Stomach (tissue), 19 donors: Measurements from ENCODE around the gene MORF4L2. TPM values are rescaled to one million over a fixed set of nuclear protein-coding genes. Genes with fewer than 3 reads are reported as not detected.
A peak's percentile ranks its signal among the peaks of the same experiment; 100 is the strongest.

ENCODE experiments used
- DNase-seq, 2 donors: peaks; one replicate each; pipeline versions ENCODE4 v3.0.0 to v3.0.0-alpha.2; 2013 to 2019
- H3K27ac ChIP-seq, 5 donors: fragments of 200-600 bp in 4 of 5; sonication (generic) in 4 of 5; one replicate each; pipeline ENCODE4 v1.5.1; 2013 to 2019; ENCODE audit warnings: mild to moderate bottlenecking in 1 of 5, moderate library complexity in 1 of 5
- H3K27me3 ChIP-seq, 3 donors: fragments of 200-600 bp; sonication (generic); one replicate each; pipeline ENCODE4 v1.5.1; 2017 to 2019; ENCODE audit warnings: mixed run types in 1 of 3
- H3K36me3 ChIP-seq, 4 donors: fragments of 200-600 bp; sonication (generic); 1 replicate in 3 of 4; 2 replicates in 1 of 4; pipeline ENCODE4 v1.5.1; 2016 to 2019
- H3K4me1 ChIP-seq, 4 donors: fragments of 200-600 bp; sonication (generic); one replicate each; pipeline ENCODE4 v1.5.1; 2016 to 2019
- H3K4me3 ChIP-seq, 4 donors: fragments of 200-600 bp; sonication (generic) in 3 of 4; one replicate each; pipeline ENCODE4 v1.5.1; 2016 to 2019; ENCODE audit warnings: mild to moderate bottlenecking in 1 of 4
- H3K9me3 ChIP-seq, 4 donors: fragments of 200-600 bp; sonication (generic); one replicate each; pipeline ENCODE4 v1.5.1; 2016 to 2019
- EP300 ChIP-seq: sonication (generic); formaldehyde crosslinking; IDR thresholded peaks from one replicate; pipeline ENCODE4 v1.6.1; 2017; ENCODE audit warnings: antibody characterized with exemption
- POLR2A ChIP-seq, 4 donors: fragments of 450-650 bp; IDR thresholded peaks; one replicate each; pipeline ENCODE4 v1.6.1; 2016; ENCODE audit warnings: antibody characterized with exemption in 4 of 4, control low read depth in 2 of 4, mild to moderate bottlenecking in 1 of 4, moderate library complexity in 1 of 4
- POLR2AphosphoS5 ChIP-seq, 3 donors: sonication (generic); formaldehyde crosslinking; IDR thresholded peaks; one replicate each; pipeline ENCODE4 v1.6.1; 2016; ENCODE audit warnings: antibody characterized with exemption in 3 of 3
- WGBS, 5 donors: extraction: QIAGEN DNeasy Blood & Tissue Kit in 3 of 5; methylation state at CpG; one replicate each; pipeline versions ENCODE4 v1.1.5 to v1.1.7; 2013 to 2018; 5-methylcytosine and 5-hydroxymethylcytosine counted together
- intact Hi-C: fragments of 100-400 bp; cut with DNase I; formaldehyde crosslinking; loops from one replicate; pipeline ENCODE4 v1.15.1; 2023; ENCODE audit warnings: low total_unique reads
- long read RNA-seq, 10 donors: transcript quantifications; one replicate each; lab custom pipeline, GENCODE V29; 2026
- polyA plus RNA-seq, 3 donors: library from polyadenylated mRNA; stranded (reverse); fragments of 200-250 nt; gene quantifications; one replicate each; pipeline ENCODE4 v1.2.3, GENCODE V29; 2013
- total RNA-seq, 5 donors: library from RNA; depleted of rRNA; stranded (reverse); fragments of >200 nt; gene quantifications; one replicate each; pipeline versions ENCODE4 v1.1.0 to v1.2.3, GENCODE V29; 2014 to 2016
- TF ChIP-seq, protein P1 (sequence below), 7 experiments: fragments of 450-650 bp in 4 of 7; fragments of 200-600 bp in 3 of 7; sonication (generic) in 3 of 7; IDR thresholded peaks; one replicate each; pipeline ENCODE4 v1.5.1; 2016 to 2019; ENCODE audit warnings: antibody characterized with exemption in 7 of 7, control low read depth in 2 of 7, mild to moderate bottlenecking in 1 of 7
- donor health status: healthy with polysubstance abuse.
- donor health status: Bipolar disorder and iron deficiency.
- donor health status: healthy.

MORF4L2 gene, protein sequence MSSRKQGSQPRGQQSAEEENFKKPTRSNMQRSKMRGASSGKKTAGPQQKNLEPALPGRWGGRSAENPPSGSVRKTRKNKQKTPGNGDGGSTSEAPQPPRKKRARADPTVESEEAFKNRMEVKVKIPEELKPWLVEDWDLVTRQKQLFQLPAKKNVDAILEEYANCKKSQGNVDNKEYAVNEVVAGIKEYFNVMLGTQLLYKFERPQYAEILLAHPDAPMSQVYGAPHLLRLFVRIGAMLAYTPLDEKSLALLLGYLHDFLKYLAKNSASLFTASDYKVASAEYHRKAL
- 100 to 1,000 TPM; 104 to 441 (median 238) TPM for total RNA-seq
- polyA plus RNA-seq = 100 to 1,000 TPM; 167 to 268 (median 259) TPM
- long read RNA-seq, donor 1, transcript MORF4L2-203 (4 exons, 1,983 nt) = minor isoform, 8 of 33 reads
- long read RNA-seq, donor 1, transcript MORF4L2-215 (4 exons, 451 nt) = major isoform, 15 of 33 reads
- long read RNA-seq, donor 1, partial matches to known transcripts = 0 of 33 reads
- long read RNA-seq, donor 1, other reads (novel, unspliced or antisense) = 0 of 33 reads
- long read RNA-seq, donor 2, transcript MORF4L2-203 (4 exons, 1,983 nt) = minor isoform, 7 of 31 reads
- long read RNA-seq, donor 2, transcript MORF4L2-215 (4 exons, 451 nt) = major isoform, 15 of 31 reads
- long read RNA-seq, donor 2, transcript MORF4L2-201 (4 exons, 1,824 nt) = minor isoform, 5 of 31 reads
- long read RNA-seq, donor 2, partial matches to known transcripts = 0 of 31 reads
- long read RNA-seq, donor 2, other reads (novel, unspliced or antisense) = 0 of 31 reads
- long read RNA-seq, donor 3, transcript MORF4L2-215 (4 exons, 451 nt) = major isoform, 20 of 36 reads
- long read RNA-seq, donor 3, partial matches to known transcripts = 0 of 36 reads
- long read RNA-seq, donor 3, other reads (novel, unspliced or antisense) = 0 of 36 reads
- long read RNA-seq, donor 4, partial matches to known transcripts = 0 of 5 reads
- long read RNA-seq, donor 4, other reads (novel, unspliced or antisense) = 0 of 5 reads
- long read RNA-seq, donor 5, transcript MORF4L2-215 (4 exons, 451 nt) = major isoform, 25 of 47 reads
- long read RNA-seq, donor 5, transcript MORF4L2-212 (3 exons, 573 nt) = minor isoform, 5 of 47 reads
- long read RNA-seq, donor 5, transcript MORF4L2-203 (4 exons, 1,983 nt) = minor isoform, 11 of 47 reads
- long read RNA-seq, donor 5, partial matches to known transcripts = 0 of 47 reads
- long read RNA-seq, donor 5, other reads (novel, unspliced or antisense) = 0 of 47 reads
- long read RNA-seq, donor 6, transcript MORF4L2-203 (4 exons, 1,983 nt) = minor isoform, 18 of 125 reads
- long read RNA-seq, donor 6, transcript MORF4L2-201 (4 exons, 1,824 nt) = minor isoform, 8 of 125 reads
- long read RNA-seq, donor 6, transcript MORF4L2-212 (3 exons, 573 nt) = minor isoform, 6 of 125 reads
- long read RNA-seq, donor 6, transcript MORF4L2-215 (4 exons, 451 nt) = major isoform, 52 of 125 reads
- long read RNA-seq, donor 6, partial matches to known transcripts = 26 of 125 reads
- long read RNA-seq, donor 6, other reads (novel, unspliced or antisense) = 7 of 125 reads
- long read RNA-seq, donor 7, transcript MORF4L2-203 (4 exons, 1,983 nt) = minor isoform, 11 of 37 reads
- long read RNA-seq, donor 7, transcript MORF4L2-215 (4 exons, 451 nt) = major isoform, 20 of 37 reads
- long read RNA-seq, donor 7, partial matches to known transcripts = 0 of 37 reads
- long read RNA-seq, donor 7, other reads (novel, unspliced or antisense) = 0 of 37 reads
- long read RNA-seq, donor 8, transcript MORF4L2-203 (4 exons, 1,983 nt) = minor isoform, 13 of 66 reads
- long read RNA-seq, donor 8, transcript MORF4L2-215 (4 exons, 451 nt) = major isoform, 26 of 66 reads
- long read RNA-seq, donor 8, transcript MORF4L2-201 (4 exons, 1,824 nt) = minor isoform, 6 of 66 reads
- long read RNA-seq, donor 8, partial matches to known transcripts = 8 of 66 reads
- long read RNA-seq, donor 8, other reads (novel, unspliced or antisense) = 0 of 66 reads
- long read RNA-seq, donor 9, transcript MORF4L2-201 (4 exons, 1,824 nt) = minor isoform, 8 of 79 reads
- long read RNA-seq, donor 9, transcript MORF4L2-203 (4 exons, 1,983 nt) = minor isoform, 14 of 79 reads
- long read RNA-seq, donor 9, transcript MORF4L2-215 (4 exons, 451 nt) = major isoform, 37 of 79 reads
- long read RNA-seq, donor 9, partial matches to known transcripts = 6 of 79 reads
- long read RNA-seq, donor 9, other reads (novel, unspliced or antisense) = 7 of 79 reads
- long read RNA-seq, donor 10, transcript MORF4L2-203 (4 exons, 1,983 nt) = minor isoform, 7 of 26 reads
- long read RNA-seq, donor 10, transcript MORF4L2-215 (4 exons, 451 nt) = major isoform, 11 of 26 reads
- long read RNA-seq, donor 10, partial matches to known transcripts = 5 of 26 reads
- long read RNA-seq, donor 10, other reads (novel, unspliced or antisense) = 0 of 26 reads

DNA sequence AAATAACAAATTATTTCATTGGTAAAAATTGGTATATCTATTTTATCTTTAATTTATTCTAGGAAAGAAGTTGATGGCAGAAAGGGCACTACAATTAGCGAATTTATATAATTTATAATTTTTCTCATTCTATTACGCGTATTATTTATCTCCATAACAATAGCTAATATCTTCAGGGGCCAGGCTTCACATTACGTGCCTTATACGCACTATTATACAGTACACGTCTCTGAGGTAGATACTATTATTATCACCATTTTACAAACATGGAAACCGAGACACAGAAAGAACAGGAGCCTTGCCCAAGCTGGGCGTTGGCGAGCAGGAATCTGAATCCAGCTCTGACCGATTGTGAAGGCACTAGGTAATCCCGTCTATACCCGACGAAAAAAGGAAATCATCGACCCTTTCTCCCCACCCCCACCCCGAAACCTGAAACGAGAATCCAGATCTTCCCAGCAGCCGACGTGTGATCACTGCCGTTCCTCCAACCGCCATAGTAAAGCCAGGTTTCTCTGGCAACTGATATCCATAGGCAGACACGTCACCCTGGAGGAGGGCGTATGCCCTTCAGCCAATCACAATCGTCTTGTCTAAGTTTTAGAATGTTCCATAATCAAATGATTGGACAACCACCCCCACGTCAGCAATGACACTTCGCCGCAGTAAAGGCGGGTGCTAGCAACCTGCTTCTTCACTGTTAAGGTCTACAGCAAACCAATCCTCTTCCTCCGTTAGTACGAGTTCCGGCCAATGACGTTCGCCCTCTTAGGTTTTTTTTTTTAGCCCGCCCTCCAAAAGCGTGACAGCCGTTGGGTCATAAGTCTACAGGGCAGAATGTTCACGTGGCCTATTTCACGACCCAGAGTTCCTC lies at the start of gene MORF4L2:
Gene MORF4L2, minus strand, starts transcription at position 501 of the 874 bp plus-strand sequence. CDS start 9,672 bp downstream, outside the sequence.
- H3K4me3 ChIP-seq = peak within 1 kb of the TSS; percentile 44 to 55 (median 48)
- DNase-seq = peak; percentile 89 to 98
- no peaks in the 10 kb centered on the region for H3K9me3 ChIP-seq
- peaks cover 0 to 26% (median 20%) of the 10 kb centered on the region in 4 donors for H3K36me3 ChIP-seq
- WGBS, 5 donors = 0 to 28% (median 5%) methylated on average over 34 to 37 of the region's 37 CpGs
- intact Hi-C loops = no loop called here
- no peaks in the 10 kb centered on the region for H3K27me3 ChIP-seq
- TF ChIP-seq POLR2A (IDR thresholded peaks at IDR 0.05) = peak in 2 of 4 donors; percentile 95 to 98
- TF ChIP-seq EP300 = no peak
- TF ChIP-seq POLR2AphosphoS5 (IDR thresholded peaks at IDR 0.05) = peak; percentile 95 to 99 (median 99)
- TF ChIP-seq, protein P1, sequence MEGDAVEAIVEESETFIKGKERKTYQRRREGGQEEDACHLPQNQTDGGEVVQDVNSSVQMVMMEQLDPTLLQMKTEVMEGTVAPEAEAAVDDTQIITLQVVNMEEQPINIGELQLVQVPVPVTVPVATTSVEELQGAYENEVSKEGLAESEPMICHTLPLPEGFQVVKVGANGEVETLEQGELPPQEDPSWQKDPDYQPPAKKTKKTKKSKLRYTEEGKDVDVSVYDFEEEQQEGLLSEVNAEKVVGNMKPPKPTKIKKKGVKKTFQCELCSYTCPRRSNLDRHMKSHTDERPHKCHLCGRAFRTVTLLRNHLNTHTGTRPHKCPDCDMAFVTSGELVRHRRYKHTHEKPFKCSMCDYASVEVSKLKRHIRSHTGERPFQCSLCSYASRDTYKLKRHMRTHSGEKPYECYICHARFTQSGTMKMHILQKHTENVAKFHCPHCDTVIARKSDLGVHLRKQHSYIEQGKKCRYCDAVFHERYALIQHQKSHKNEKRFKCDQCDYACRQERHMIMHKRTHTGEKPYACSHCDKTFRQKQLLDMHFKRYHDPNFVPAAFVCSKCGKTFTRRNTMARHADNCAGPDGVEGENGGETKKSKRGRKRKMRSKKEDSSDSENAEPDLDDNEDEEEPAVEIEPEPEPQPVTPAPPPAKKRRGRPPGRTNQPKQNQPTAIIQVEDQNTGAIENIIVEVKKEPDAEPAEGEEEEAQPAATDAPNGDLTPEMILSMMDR (IDR thresholded peaks at IDR 0.05) = no peak
- peak within 1 kb of the TSS; percentile 89 to 97 (median 95) for H3K27ac ChIP-seq
- H3K4me1 ChIP-seq = peaks cover 0 to 34% (median 12%) of the 10 kb centered on the region in 4 donors

DNA sequence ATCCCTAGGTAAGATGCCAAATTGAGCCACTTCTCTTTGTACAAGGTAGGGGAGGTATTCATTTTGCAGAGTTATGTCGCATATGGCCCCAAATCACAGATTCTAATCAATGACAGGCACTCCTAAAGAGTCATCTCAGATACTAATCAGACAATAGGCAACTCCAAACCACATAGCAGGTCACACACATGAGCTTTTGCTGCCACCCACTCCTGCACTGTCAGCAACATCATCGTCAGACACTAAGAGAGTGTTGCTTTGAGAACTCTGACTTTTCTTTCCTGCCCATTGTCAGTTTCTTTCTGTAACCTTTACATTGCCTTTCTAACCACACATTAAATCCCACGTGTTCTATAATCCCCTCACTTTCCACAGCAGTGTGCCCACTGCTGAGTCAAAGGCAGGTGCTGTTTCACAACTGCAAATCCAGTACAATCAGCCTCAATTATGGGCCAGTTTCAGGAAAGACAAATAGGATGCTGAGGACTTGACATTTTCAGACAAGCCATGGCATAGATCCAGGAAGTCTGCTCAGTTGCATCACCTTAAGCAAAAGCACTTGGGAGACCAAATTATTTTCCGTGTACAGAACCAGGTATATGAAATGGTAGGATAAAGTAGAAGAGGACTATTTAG lies 47.7 kb upstream of the MORF4L2 start:
- intact Hi-C loops = no loop called here
- Histone ChIP-seq H3K4me1 (no peaks in the 10 kb centered on the region), H3K36me3 (no peaks in the 10 kb centered on the region), H3K27ac (no peak overlapping the region), H3K4me3 (no peak overlapping the region), H3K27me3 (peaks cover 0 to 8% (median 0%) of the 10 kb centered on the region in 3 donors), H3K9me3 (no peaks in the 10 kb centered on the region)
- no peak for TF ChIP-seq POLR2AphosphoS5 (IDR thresholded peaks at IDR 0.05)
- no peak for TF ChIP-seq EP300
- TF ChIP-seq, protein P1 (IDR thresholded peaks at IDR 0.05) = no peak
- no peak for TF ChIP-seq POLR2A (IDR thresholded peaks at IDR 0.05)
- WGBS, 5 donors = 45 to 57% (median 54%) methylated on average over 4 of the region's 4 CpGs
- DNase-seq = no peak
